ENCODE measurements around the gene FOXC1. TPM values are rescaled to one million over a fixed set of nuclear protein-coding genes. Genes with fewer than 3 reads are reported as not detected.

Gene FOXC1
- total and polyA plus RNA-seq, 9 of the 15 experiments (the other 6 are each of a cell fraction or from before 2014, with no cell fraction given): not detected

- Histone ChIP-seq H3K9me1 (ENCODE audit: control insufficient read depth, insufficient read depth, low read length) (no peaks in the 10 kb centered on the region), H3K79me2 (ENCODE audit: control insufficient read depth, insufficient read depth, low read length) (no peaks in the 10 kb centered on the region), H4K20me1 (replicated peaks; ENCODE audit: control insufficient read depth, insufficient read depth, low read length) (peaks cover 5% of the 10 kb centered on the region; the same call in 1 of the 2 replicates), H3K27me3 (ENCODE audit: control insufficient read depth in 2 of 2, insufficient read depth in 2 of 2, low read length in 2 of 2) (peaks cover 33 to 78% of the 10 kb centered on the region in 2 experiments), H3K9ac (ENCODE audit: insufficient read depth in 1 of 2, low read depth in 2 of 2, low read length in 2 of 2) (no peak overlapping the region), H3K27ac (ENCODE audit: extremely low read depth, low read depth, low read length) (no peak overlapping the region), H3K9me3 (replicated peaks; ENCODE audit: control insufficient read depth, insufficient read depth, low read depth, low read length) (no peaks in the 10 kb centered on the region), H3K36me3 (ENCODE audit: control insufficient read depth, insufficient read depth, low read length) (no peaks in the 10 kb centered on the region), H3K4me3 (no peak overlapping the region), H2AFZ (ENCODE audit: low read depth, low read length) (no peak overlapping the region), H3K4me2 (ENCODE audit: insufficient read depth, low read length) (no peak overlapping the region), H3K4me1 (replicated peaks in 1 of 2; ENCODE audit: control insufficient read depth in 2 of 2, insufficient read depth in 2 of 2, low read length in 2 of 2) (peaks cover 9 to 12% of the 10 kb centered on the region in 2 experiments; a peak in 3 of 5 replicates)
- whole genome bisulfite sequencing (ENCODE audit: insufficient coverage, low coverage, missing lambda C conversion rate): 2% methylated on average over 16 of the region's 16 CpGs
- POLR2A ChIA-PET: no interaction called here
- DNase-seq (ENCODE audit: extremely low read depth in 1 of 4, low spot score in 3 of 4) (no peak), FAIRE-seq (no peak), ATAC-seq (no peak)
- no peak for TF ChIP-seq RBM25 (IDR thresholded peaks at IDR 0.05; ENCODE audit: low read depth, low read length, severe bottlenecking)
- no peak for TF ChIP-seq ZNF12 (CRISPR knock-in tag; IDR thresholded peaks at IDR 0.05)
- TF ChIP-seq GTF2A2 (tag; IDR thresholded peaks at IDR 0.05): no peak
- CTCF ChIA-PET (ENCODE audit: low intra/inter-chr PET ratio): no interaction called here
- no TSS peak for BruUV-seq (replicated peaks)
- in situ Hi-C loops (cut with MboI) (no loop called here), intact Hi-C loops (cut with micrococcal nuclease) (no loop called here)
Measured at GRCh38 chr6:1633366-1634021, 23.8 kb downstream of the FOXC1 start.

GRCh38 chr6:1634081-1634480 is 24.4 kb downstream of the FOXC1 start:
- intact Hi-C loops (cut with micrococcal nuclease): no loop called here
- no TSS peak for BruUV-seq (replicated peaks)
- no peaks in the 10 kb centered on the region for H3K79me2 ChIP-seq (ENCODE audit: control insufficient read depth, insufficient read depth, low read length)
- CTCF ChIA-PET (ENCODE audit: low intra/inter-chr PET ratio): no interaction called here
- no peak overlapping the region for H3K27ac ChIP-seq (ENCODE audit: extremely low read depth, low read depth, low read length)
- no peaks in the 10 kb centered on the region for H3K9me3 ChIP-seq (replicated peaks; ENCODE audit: control insufficient read depth, insufficient read depth, low read depth, low read length)
- no peak for TF ChIP-seq CHD4 (IDR thresholded peaks at IDR 0.05; ENCODE audit: insufficient read depth, insufficient replicate concordance, low read depth, low read length, poor library complexity, severe bottlenecking)
- TF ChIP-seq, protein P1, sequence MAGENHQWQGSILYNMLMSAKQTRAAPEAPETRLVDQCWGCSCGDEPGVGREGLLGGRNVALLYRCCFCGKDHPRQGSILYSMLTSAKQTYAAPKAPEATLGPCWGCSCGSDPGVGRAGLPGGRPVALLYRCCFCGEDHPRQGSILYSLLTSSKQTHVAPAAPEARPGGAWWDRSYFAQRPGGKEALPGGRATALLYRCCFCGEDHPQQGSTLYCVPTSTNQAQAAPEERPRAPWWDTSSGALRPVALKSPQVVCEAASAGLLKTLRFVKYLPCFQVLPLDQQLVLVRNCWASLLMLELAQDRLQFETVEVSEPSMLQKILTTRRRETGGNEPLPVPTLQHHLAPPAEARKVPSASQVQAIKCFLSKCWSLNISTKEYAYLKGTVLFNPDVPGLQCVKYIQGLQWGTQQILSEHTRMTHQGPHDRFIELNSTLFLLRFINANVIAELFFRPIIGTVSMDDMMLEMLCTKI (IDR thresholded peaks at IDR 0.05; ENCODE audit: partially characterized antibody): no peak
- TF ChIP-seq ZNF324 (CRISPR knock-in tag; IDR thresholded peaks at IDR 0.05): no peak
- no peak for TF ChIP-seq TCF7L2 (IDR thresholded peaks at IDR 0.05; ENCODE audit: low read depth, low read length)
- no peak for TF ChIP-seq STAT5B (CRISPR knock-in tag; IDR thresholded peaks at IDR 0.05)
- TF ChIP-seq, protein P2, sequence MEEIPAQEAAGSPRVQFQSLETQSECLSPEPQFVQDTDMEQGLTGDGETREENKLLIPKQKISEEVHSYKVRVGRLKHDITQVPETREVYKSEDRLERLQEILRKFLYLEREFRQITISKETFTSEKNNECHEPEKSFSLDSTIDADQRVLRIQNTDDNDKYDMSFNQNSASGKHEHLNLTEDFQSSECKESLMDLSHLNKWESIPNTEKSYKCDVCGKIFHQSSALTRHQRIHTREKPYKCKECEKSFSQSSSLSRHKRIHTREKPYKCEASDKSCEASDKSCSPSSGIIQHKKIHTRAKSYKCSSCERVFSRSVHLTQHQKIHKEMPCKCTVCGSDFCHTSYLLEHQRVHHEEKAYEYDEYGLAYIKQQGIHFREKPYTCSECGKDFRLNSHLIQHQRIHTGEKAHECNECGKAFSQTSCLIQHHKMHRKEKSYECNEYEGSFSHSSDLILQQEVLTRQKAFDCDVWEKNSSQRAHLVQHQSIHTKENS (CRISPR knock-in tag; IDR thresholded peaks at IDR 0.05): no peak
- TF ChIP-seq NR4A1 (CRISPR knock-in tag; IDR thresholded peaks at IDR 0.05): no peak
- no peak for TF ChIP-seq NR4A1 (tag; IDR thresholded peaks at IDR 0.05)
- no peak overlapping the region for H3K4me2 ChIP-seq (ENCODE audit: insufficient read depth, low read length)
- peaks cover 5% of the 10 kb centered on the region; the same call in 1 of the 2 replicates for H4K20me1 ChIP-seq (replicated peaks; ENCODE audit: control insufficient read depth, insufficient read depth, low read length)
- no peak overlapping the region for H3K9ac ChIP-seq (ENCODE audit: insufficient read depth in 1 of 2, low read depth in 2 of 2, low read length in 2 of 2)
- no peak overlapping the region for H3K4me3 ChIP-seq
- POLR2A ChIA-PET: no interaction called here
- FAIRE-seq (no peak), ATAC-seq (peak; percentile 59; the same call in 2 of the 3 replicates), DNase-seq (ENCODE audit: extremely low read depth in 1 of 4, low spot score in 3 of 4) (no peak)
- WGBS (ENCODE audit: insufficient coverage, low coverage, missing lambda C conversion rate): 3% methylated on average over 4 of the region's 4 CpGs
- in situ Hi-C loops (cut with MboI): no loop called here
- H3K9me1 ChIP-seq (ENCODE audit: control insufficient read depth, insufficient read depth, low read length): no peaks in the 10 kb centered on the region
- H3K4me1 ChIP-seq (replicated peaks in 1 of 2; ENCODE audit: control insufficient read depth in 2 of 2, insufficient read depth in 2 of 2, low read length in 2 of 2): peaks cover 9 to 12% of the 10 kb centered on the region in 2 experiments; a peak in 3 of 5 replicates
- H3K36me3 ChIP-seq (ENCODE audit: control insufficient read depth, insufficient read depth, low read length): no peaks in the 10 kb centered on the region
- peaks cover 30 to 82% of the 10 kb centered on the region in 2 experiments for H3K27me3 ChIP-seq (ENCODE audit: control insufficient read depth in 2 of 2, insufficient read depth in 2 of 2, low read length in 2 of 2)
- no peak overlapping the region for H2AFZ ChIP-seq (ENCODE audit: low read depth, low read length)

All from K562 (cell line).